HG03571 (cell line): ENCODE results near the gene RNASEL.

Experiments used
- ATAC-seq: cut with Tn5 transposase; IDR thresholded peaks from one replicate; pipeline ENCODE4 v1.9.1; 2021; ENCODE audit not compliant: unreplicated experiment

The RNASEL gene

GRCh38 chr1:182600745-182601415 is 11.8 kb upstream of the RNASEL start:
- ATAC-seq, result no peak

GRCh38 chr1:182600036-182600713 is 11.1 kb upstream of the RNASEL start:
- ATAC-seq, result no peak

GRCh38 chr1:182599339-182599738 is 10.3 kb upstream of the RNASEL start:
- ATAC-seq, result no peak

GRCh38 chr1:182598296-182598695 is 9.2 kb upstream of the RNASEL start:
- ATAC-seq, result no peak

GRCh38 chr1:182596934-182597333 is 7.9 kb upstream of the RNASEL start:
- no peak for ATAC-seq

- no peak for ATAC-seq
Observed at GRCh38 chr1:182595641-182596240, 6.7 kb upstream of the RNASEL start.

- ATAC-seq, result no peak
Observed at GRCh38 chr1:182589931-182590330, 875 bp upstream of the RNASEL start.

GRCh38 chr1:182589520-182589919 is 464 bp upstream of the RNASEL start:
- no peak for ATAC-seq

GRCh38 chr1:182587666-182588499 is 1.2 kb downstream of the RNASEL start:
- peak; percentile 14 for ATAC-seq

- ATAC-seq, result no peak
Observed at GRCh38 chr1:182587093-182587492, 2.0 kb downstream of the RNASEL start.

- no peak for ATAC-seq
Observed at GRCh38 chr1:182586380-182586779, 2.7 kb downstream of the RNASEL start.

- ATAC-seq, result no peak
Observed at GRCh38 chr1:182584746-182585145, 4.3 kb downstream of the RNASEL start.

- no peak for ATAC-seq
Observed at GRCh38 chr1:182580736-182581135, 8.3 kb downstream of the RNASEL start.

- ATAC-seq, result no peak
Observed at GRCh38 chr1:182575540-182576149, 13.4 kb downstream of the RNASEL start.

- ATAC-seq, result no peak
Observed at GRCh38 chr1:182574156-182574555, 14.9 kb downstream of the RNASEL start.

- no peak for ATAC-seq
Observed at GRCh38 chr1:182570611-182570970, 18.5 kb downstream of the RNASEL start.

GRCh38 chr1:182569939-182570610 is 19.0 kb downstream of the RNASEL start:
- no peak for ATAC-seq

GRCh38 chr1:182568647-182569284 is 20.3 kb downstream of the RNASEL start:
- ATAC-seq, result no peak

GRCh38 chr1:182567629-182568028 is 21.4 kb downstream of the RNASEL start:
- no peak for ATAC-seq

GRCh38 chr1:182565537-182565936 is 23.5 kb downstream of the RNASEL start:
- no peak for ATAC-seq
